Endodermal cell (in vitro differentiated cells): Measurements from ENCODE around the gene BCL7A. TPM values are rescaled to one million over a fixed set of nuclear protein-coding genes. Genes with fewer than 3 reads are reported as not detected.

Experiments
- DNase-seq: peaks from one replicate; pipeline ENCODE4 v3.0.0-alpha.2; 2017
- H3K27ac ChIP-seq: 2 replicates; pipeline ENCODE4 v1.5.1; 2013; ENCODE audit warnings: mild to moderate bottlenecking, low read depth, low read length, moderate library complexity
- H3K27me3 ChIP-seq: 2 replicates; pipeline ENCODE4 v1.6.1; 2013; ENCODE audit warnings: mild to moderate bottlenecking, low read length, moderate library complexity; ENCODE audit not compliant: insufficient read depth, control insufficient read depth, poor library complexity, severe bottlenecking
- H3K36me3 ChIP-seq: 2 replicates; pipeline ENCODE4 v1.7.0; 2013; ENCODE audit warnings: mild to moderate bottlenecking, low read length, moderate library complexity; ENCODE audit not compliant: control insufficient read depth, insufficient read depth
- H3K4me1 ChIP-seq: one replicate; pipeline ENCODE4 v1.7.0; 2013; ENCODE audit warnings: low read length; ENCODE audit not compliant: control insufficient read depth, insufficient read depth
- H3K4me3 ChIP-seq: 2 replicates; pipeline ENCODE4 v1.5.1; 2013; ENCODE audit warnings: mild to moderate bottlenecking, low read length, moderate library complexity
- H3K9ac ChIP-seq: 2 replicates; pipeline ENCODE4 v1.6.1; 2013; ENCODE audit warnings: mild to moderate bottlenecking, low read length, moderate library complexity; ENCODE audit not compliant: poor library complexity, severe bottlenecking; ENCODE audit errors: extremely low read depth
- H3K9me3 ChIP-seq: 2 replicates; pipeline ENCODE4 v1.6.1; 2013; ENCODE audit warnings: mild to moderate bottlenecking, low read length, moderate library complexity; ENCODE audit not compliant: control insufficient read depth
- H3K27ac Mint-ChIP-seq: 2 replicates; pipeline ENCODE4 v1.8.0; 2020; ENCODE audit warnings: mixed read lengths
- H3K27me3 Mint-ChIP-seq: 2 replicates; pipeline ENCODE4 v1.8.0; 2021; ENCODE audit warnings: mild to moderate bottlenecking, mixed read lengths; ENCODE audit not compliant: insufficient read depth
- H3K36me3 Mint-ChIP-seq: 2 replicates; pipeline ENCODE4 v1.8.0; 2020; ENCODE audit warnings: low read depth, mixed read lengths
- H3K4me1 Mint-ChIP-seq: 2 replicates; pipeline ENCODE4 v1.8.0; 2020; ENCODE audit warnings: mixed read lengths
- H3K4me3 Mint-ChIP-seq: 2 replicates; pipeline ENCODE4 v1.8.0; 2020; ENCODE audit warnings: mild to moderate bottlenecking, moderate library complexity, mixed read lengths
- H3K9me3 Mint-ChIP-seq: 2 replicates; pipeline ENCODE4 v1.8.0; 2020; ENCODE audit warnings: mild to moderate bottlenecking, mixed read lengths
- CTCF ChIP-seq: fragments of 200-600 bp; sonication (generic); conservative IDR thresholded peaks from 2 replicates; pipeline ENCODE4 v1.5.0; 2021; ENCODE audit warnings: antibody characterized with exemption, mild to moderate bottlenecking
- WGBS, 2 experiments: methylation state at CpG; one replicate each; pipeline versions ENCODE4 v1.1.5 to v1.1.7; 2013; ENCODE audit warnings: missing lambda C conversion rate in 2 of 2, mixed read lengths in 1 of 2; ENCODE audit not compliant: insufficient coverage in 1 of 2, insufficient read length in 1 of 2; 5-methylcytosine and 5-hydroxymethylcytosine counted together
- total RNA-seq, 2 donors: library from RNA; stranded (reverse); fragmentation: NEBNext Ultra II Directional in 1 of 2; extraction: Animal tissue kit (Norgen Biotek cat#: 25700) in 1 of 2; gene quantifications; 2 replicates in 1 of 2; 3 replicates in 1 of 2; pipeline ENCODE4 v1.2.1, GENCODE V29; 2021

The BCL7A gene
- total RNA-seq, 2 donors from 2014 or later, result 22.3 to 28.9 TPM

- Mint-ChIP-seq H3K9me3 (no peaks in the 10 kb centered on the region), H3K36me3 (peaks cover 7% of the 10 kb centered on the region), H3K4me3 (peak overlapping the region; percentile 67), H3K27ac (peak overlapping the region; percentile 3), H3K27me3 (peaks cover 39% of the 10 kb centered on the region), H3K4me1 (peaks cover 35% of the 10 kb centered on the region)
- TF ChIP-seq CTCF, result no peak
- no peaks in the 10 kb centered on the region for H3K9me3 ChIP-seq
- H3K36me3 ChIP-seq, result peaks cover 3% of the 10 kb centered on the region
- H3K27ac ChIP-seq, result no peak overlapping the region
- H3K4me3 ChIP-seq, result peak overlapping the region; percentile 82
- H3K4me1 ChIP-seq, result peaks cover 7% of the 10 kb centered on the region
- DNase-seq, result peak; percentile 86
- peak overlapping the region; percentile 74 for H3K9ac ChIP-seq
- H3K27me3 ChIP-seq, result no peaks in the 10 kb centered on the region
- 4 to 5% methylated on average over 23 to 38 of the region's 38 CpGs for WGBS, 2 experiments
Measured at GRCh38 chr12:122079033-122079531, 57.4 kb downstream of the BCL7A start.

GRCh38 chr12:122079532-122080081 is 57.9 kb downstream of the BCL7A start:
- no peak for DNase-seq
- TF ChIP-seq CTCF, result no peak
- H3K36me3 Mint-ChIP-seq, result peaks cover 10% of the 10 kb centered on the region
- Histone ChIP-seq H3K9me3 (no peaks in the 10 kb centered on the region), H3K4me1 (peaks cover 7% of the 10 kb centered on the region), H3K27me3 (no peaks in the 10 kb centered on the region), H3K9ac (peak overlapping the region; percentile 74), H3K27ac (no peak overlapping the region), H3K4me3 (peak overlapping the region; percentile 82), H3K36me3 (peaks cover 6% of the 10 kb centered on the region)
- H3K4me3 Mint-ChIP-seq, result peak overlapping the region; percentile 67
- no peaks in the 10 kb centered on the region for H3K9me3 Mint-ChIP-seq
- peaks cover 35% of the 10 kb centered on the region for H3K4me1 Mint-ChIP-seq
- 5 to 16% methylated on average over 4 to 13 of the region's 13 CpGs for WGBS, 2 experiments
- H3K27me3 Mint-ChIP-seq, result peaks cover 40% of the 10 kb centered on the region
- peak overlapping the region; percentile 3 for H3K27ac Mint-ChIP-seq

GRCh38 chr12:122080149-122081082 is 58.7 kb downstream of the BCL7A start:
- no peak for TF ChIP-seq CTCF
- DNase-seq, result peak; percentile 79
- H3K27ac Mint-ChIP-seq, result peak overlapping the region; percentile 3
- peak overlapping the region; percentile 67 for H3K4me3 Mint-ChIP-seq
- peaks cover 6% of the 10 kb centered on the region for H3K36me3 ChIP-seq
- H3K9me3 ChIP-seq, result no peaks in the 10 kb centered on the region
- WGBS, 2 experiments, result 39 to 45% methylated on average over 10 to 17 of the region's 18 CpGs
- no peak overlapping the region for H3K27ac ChIP-seq
- peaks cover 40% of the 10 kb centered on the region for H3K4me1 Mint-ChIP-seq
- H3K36me3 Mint-ChIP-seq, result peaks cover 10% of the 10 kb centered on the region
- peak overlapping the region; percentile 74 for H3K9ac ChIP-seq
- H3K4me1 ChIP-seq, result peaks cover 9% of the 10 kb centered on the region
- peak overlapping the region; percentile 82 for H3K4me3 ChIP-seq
- no peaks in the 10 kb centered on the region for H3K27me3 ChIP-seq
- H3K9me3 Mint-ChIP-seq, result no peaks in the 10 kb centered on the region
- peaks cover 40% of the 10 kb centered on the region for H3K27me3 Mint-ChIP-seq
